ENCODE data around the gene SRPK2.

DNA sequence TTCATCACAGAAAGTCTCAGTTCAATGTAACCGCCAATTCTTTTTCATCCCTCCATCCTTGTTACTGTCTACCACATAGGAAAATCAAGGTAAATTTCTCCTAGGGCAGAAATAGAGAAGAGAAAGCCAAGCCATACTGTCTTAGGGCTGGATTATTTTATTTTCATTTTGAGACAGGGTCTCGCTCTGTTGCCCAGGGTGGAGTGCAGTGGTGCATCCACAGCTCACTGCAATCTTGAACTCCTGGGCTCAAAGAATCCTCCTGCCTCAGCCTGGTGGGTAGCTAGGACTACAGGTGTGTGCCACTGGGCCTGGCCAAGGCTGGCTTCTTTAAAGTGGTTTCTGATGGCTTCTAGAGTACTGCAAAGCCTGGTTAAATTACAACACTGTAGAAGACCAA is 181.7 kb downstream of the SRPK2 start:
- no peak for TF ChIP-seq POLR2A (IDR thresholded peaks at IDR 0.05)
- TF ChIP-seq, protein P1, sequence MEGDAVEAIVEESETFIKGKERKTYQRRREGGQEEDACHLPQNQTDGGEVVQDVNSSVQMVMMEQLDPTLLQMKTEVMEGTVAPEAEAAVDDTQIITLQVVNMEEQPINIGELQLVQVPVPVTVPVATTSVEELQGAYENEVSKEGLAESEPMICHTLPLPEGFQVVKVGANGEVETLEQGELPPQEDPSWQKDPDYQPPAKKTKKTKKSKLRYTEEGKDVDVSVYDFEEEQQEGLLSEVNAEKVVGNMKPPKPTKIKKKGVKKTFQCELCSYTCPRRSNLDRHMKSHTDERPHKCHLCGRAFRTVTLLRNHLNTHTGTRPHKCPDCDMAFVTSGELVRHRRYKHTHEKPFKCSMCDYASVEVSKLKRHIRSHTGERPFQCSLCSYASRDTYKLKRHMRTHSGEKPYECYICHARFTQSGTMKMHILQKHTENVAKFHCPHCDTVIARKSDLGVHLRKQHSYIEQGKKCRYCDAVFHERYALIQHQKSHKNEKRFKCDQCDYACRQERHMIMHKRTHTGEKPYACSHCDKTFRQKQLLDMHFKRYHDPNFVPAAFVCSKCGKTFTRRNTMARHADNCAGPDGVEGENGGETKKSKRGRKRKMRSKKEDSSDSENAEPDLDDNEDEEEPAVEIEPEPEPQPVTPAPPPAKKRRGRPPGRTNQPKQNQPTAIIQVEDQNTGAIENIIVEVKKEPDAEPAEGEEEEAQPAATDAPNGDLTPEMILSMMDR (IDR thresholded peaks at IDR 0.05), result no peak
